Lower leg skin (tissue), 3 donors: Measurements from ENCODE around the gene CPT2.
A peak's percentile ranks its signal among the peaks of the same experiment; 100 is the strongest.

Experiments used
- CTCF ChIP-seq, 3 donors: fragments of 450-650 bp; IDR thresholded peaks; one replicate each; pipeline ENCODE4 v1.5.1; 2016; ENCODE audit warnings: antibody characterized with exemption in 3 of 3, mild to moderate bottlenecking in 3 of 3, moderate library complexity in 2 of 3
- POLR2A ChIP-seq, 2 donors: fragments of 450-650 bp; IDR thresholded peaks; one replicate each; pipeline ENCODE4 v1.6.1; 2016 to 2017; ENCODE audit warnings: antibody characterized with exemption in 2 of 2, mild to moderate bottlenecking in 1 of 2, moderate library complexity in 1 of 2

GRCh38 chr1:53182111-53182593 lies 14.5 kb upstream of the CPT2 start:
- TF ChIP-seq POLR2A (IDR thresholded peaks at IDR 0.05) (no peak), CTCF (IDR thresholded peaks at IDR 0.05) (peak in 1 of 3 donors; percentile 73)
